NCI-H2029 (cell line): ENCODE measurements around the gene C16orf82.
"Not testable (repeated sequence)": the region's sequence is repeated elsewhere in the genome, so short reads cannot be mapped to it uniquely, and the experiment has no call there.

Experiments used
- DNase-seq: peaks from one replicate; lab custom pipeline; 2025; lab: John Stamatoyannopoulos, UW

C16orf82 gene

DNA sequence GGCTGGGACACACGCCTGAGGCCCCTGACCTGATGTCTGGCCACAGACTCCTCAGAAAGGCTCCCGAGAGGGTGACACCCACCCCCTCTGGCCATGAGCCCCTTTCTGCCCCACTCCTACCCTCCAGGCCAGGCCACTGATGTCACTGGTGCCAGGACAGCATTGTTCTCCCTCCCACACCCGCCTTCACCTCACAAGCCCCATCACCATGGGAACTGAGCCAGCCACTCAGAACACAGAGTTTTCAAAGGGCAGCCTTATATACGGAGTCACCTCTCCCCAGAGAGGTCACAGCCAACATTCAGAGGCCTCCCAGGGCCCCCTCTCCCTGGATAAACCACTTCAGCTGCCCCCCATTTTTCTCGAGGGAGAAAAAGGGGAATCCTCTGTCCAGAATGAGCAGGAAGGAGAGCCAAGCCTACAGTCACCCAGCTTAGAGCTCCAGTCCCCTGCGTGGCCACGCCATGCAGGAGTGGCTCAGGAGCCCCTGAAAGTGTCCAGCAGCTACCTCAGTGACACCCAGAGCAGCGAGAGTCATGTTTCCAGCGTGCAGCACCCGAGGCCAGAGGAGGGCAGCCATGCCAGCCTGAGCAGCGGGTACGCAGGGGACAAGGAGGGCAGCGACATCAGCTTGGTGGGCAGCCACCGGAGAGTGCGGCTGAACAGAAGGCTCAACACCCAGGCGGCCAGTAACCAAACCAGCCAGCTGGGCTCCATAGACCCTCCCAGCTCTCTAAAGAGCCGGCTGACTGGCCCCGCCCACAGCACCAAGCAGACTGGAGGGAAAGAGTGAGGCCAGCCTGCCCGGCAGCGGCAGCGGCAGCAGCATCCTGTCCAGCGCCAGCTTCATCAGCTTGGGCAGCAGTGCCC, at the start of gene C16orf82:
Gene C16orf82, plus strand, starts transcription at position 260 of the 870 bp plus-strand sequence.
- no peak for DNase-seq

DNA sequence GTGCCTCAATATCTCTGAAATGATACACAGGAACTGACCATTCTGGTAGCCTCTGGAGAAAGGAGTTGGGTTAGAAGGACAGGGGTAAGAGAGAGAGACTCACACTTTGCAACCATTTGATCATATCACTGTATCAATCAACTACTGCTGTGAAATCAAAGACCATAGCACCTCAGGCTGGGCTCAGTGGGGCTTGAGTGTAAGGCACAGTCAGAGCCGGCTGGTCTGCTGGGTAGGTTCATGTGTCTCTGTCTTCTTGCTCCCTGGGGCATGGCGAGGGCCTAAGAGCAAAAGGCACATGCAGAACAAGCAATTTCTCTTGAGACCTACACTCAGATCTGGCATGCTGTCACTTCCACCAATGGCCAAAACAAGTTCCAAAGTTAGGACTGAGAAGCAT, 46.7 kb upstream of the C16orf82 start:
- DNase-seq: no peak

DNA sequence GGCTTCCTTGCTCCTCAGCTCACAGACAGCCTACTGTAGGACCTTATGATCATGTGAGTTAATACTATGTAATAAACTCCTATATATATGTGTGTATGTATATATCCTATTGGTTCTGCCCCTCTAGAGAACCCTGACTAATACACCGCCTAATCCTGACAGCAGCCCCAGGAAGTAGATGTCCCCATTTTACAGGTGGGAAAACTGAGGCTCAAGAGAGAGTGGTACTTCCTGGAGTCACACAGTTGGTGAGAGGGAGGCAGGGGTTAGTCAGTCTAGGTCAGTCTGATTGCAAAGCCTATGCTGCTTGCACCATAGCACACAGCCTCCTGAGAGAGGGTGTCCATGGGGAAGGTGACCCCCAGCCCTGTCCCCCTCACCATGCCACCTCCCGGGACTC, 42.7 kb upstream of the C16orf82 start:
- DNase-seq: no peak

DNA sequence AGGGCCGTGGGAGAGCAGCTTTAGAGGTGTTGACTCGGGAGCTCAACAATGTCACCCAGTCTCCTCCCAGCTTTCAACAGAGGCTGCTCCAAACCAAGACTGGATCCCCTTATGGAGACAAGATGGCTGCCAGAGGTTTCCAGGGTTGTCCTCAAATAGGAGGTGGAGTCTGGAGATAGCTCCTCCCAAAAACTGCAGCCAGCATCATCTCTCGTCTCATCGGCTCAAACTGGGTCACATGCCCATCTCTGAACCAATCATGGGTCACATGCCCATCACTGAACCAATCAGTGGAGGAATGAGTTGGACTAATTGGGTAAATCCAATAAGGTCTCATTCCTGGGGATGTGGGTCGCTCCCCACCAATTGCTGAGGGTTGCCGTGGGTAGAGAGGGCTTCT, 41.1 kb upstream of the C16orf82 start:
- DNase-seq: no peak

DNA sequence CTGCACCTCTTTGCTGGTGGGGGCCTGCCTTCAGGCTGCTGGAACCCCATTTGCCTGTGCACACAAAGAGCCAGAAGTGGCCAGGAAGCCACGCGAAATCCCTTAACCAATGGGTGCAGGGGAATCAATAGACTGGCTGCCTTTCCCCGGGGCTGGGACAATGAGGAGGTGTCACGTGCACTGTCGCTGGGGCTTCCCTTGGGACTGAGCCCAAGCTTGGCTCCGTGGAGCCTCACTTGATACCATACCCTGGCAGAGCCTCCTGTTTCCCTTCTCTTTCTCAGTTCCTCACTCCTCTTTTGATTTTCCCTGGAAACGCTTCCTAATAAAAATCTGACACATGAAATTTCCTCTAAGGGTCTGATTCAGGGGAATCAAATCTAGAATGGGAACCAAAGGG, 38.8 kb upstream of the C16orf82 start:
- no peak for DNase-seq

DNA sequence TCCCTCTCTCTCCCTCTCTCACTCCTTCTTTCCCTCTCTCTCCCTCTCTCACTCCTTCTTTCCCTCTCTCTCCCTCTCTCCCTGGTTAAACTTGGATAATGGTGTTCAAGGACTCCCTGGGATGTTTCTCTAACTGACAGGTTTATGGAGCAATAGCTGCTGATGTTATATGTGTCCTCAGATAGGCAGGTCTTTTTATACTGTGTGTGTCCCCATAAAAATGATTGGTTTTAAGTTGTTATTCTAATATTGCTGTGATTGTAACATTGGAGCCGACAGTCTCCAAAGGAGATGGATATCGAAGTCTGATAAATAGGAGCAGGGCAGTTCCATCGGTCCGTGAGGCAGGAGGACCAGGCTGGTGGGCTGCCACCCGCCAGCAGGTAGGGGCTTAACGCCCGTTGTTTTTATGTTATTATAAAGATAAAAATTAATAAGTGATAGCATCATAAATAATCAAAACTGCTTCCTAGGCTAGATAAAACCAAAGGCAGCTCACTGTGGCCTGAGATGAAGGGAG, 38.1 kb upstream of the C16orf82 start:
- no peak for DNase-seq

DNA sequence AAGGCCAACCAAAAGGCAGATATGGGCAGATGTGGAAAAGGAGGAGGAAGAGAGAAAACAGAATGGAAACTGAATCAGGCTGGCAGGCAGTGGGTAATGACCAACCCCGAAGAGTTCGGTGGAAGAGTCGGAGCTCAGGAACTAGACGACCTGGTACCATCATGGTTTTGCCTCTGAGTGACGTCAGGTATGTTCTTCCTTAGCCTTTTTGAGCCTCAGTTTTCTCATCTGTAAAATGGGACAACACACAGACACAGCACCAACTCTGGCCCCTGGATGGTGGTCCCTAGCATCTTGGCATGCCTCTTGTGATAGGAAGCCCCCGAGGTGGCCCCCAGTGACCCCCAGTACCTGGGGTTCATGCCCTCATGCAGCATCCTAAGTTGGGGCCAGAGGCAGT, 37.2 kb upstream of the C16orf82 start:
- DNase-seq: no peak

DNA sequence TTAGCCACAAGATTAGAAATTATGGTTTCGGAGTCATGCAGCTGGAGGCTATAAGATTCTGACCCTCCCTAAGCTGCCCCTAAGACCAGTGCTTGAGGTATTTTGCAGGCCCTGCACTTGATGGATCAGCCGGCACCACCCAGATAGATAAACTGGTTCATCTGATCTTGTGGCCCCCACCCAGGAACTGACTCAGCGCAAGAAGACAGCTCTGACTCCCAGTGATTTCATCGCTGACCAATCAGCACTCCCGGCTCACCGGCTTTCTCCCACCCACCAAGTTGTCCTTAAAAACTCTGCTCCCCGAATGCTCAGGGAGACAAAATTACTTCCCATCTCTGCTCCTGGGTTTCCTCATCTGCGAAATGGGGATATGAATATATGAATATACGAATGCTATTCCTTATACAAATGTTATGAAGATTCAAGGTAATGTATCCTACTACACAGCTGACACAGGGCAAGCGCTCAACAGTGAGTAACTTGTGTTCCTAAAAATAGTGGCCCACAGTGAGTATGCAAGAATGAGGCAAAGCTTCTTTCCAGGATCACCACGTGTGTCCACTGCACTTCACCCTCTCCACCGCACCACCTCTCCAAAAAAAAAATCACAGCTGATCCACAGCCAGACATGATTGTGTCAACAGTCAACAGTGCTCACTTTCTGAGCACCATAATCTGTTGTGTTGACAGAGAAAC, 33.3 kb upstream of the C16orf82 start:
- no peak for DNase-seq

DNA sequence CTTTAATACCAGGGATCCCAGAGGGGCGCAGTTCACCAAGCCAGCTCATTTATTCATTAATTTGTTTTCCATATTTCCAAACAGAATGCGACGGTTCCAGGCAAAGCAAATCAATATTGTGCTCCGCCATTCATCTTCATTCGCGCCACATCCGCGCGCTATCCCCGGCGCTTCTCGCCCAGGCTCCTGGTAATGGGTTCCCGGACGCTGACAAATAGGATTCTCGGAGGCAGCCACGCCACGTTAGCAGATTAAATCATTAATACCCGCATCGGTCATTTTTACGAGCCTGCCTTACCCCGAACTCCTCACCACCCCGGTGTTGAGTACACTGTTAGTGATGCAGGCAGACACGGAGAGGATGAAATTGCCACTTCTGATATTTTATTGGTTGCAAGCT, 26.0 kb upstream of the C16orf82 start:
- DNase-seq: no peak

DNA sequence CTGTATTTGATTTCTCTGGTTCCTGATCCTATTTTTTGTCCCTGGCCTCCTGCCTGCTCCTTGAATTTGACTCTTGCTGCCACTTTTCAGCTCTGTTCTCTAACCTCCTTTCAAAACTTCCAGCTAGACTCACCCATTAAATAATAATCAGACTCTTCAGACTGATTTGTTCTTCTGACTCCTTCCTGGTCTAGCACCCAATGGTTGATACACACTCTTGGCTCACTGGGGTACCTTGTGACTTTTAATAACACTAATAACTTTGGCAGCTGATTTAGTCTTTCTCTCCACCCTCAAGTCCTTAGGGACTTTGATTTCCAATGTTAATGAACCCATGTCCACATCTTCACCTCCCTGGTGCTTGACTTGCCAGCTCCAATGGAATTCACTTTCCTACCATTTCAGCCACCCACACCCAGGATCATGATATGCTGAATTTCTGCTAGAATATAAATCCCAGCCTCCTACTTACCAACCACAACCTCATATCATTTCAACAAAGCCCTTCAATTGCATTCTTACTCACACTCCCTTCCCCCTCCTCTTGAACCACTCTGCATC, 19.7 kb upstream of the C16orf82 start:
- DNase-seq: no peak

DNA sequence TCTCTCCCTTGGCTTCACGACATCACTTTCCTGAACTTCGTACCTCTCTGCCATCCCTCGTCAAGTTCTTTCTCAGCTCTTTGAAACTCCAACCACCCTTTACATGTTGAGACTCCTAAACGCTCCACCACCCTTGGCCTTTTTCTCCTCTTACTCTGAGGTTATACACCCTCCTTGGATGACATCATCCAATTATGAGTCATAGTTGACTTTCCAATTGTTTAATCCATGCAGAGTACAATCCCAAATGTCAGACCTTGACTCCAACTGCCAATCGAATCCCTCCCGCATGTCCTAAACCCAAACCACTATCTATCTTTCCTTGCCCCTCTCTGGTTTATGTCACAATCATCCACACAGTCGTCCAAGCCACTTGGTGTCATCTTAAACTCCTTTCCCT, 18.4 kb upstream of the C16orf82 start:
- no peak for DNase-seq

DNA sequence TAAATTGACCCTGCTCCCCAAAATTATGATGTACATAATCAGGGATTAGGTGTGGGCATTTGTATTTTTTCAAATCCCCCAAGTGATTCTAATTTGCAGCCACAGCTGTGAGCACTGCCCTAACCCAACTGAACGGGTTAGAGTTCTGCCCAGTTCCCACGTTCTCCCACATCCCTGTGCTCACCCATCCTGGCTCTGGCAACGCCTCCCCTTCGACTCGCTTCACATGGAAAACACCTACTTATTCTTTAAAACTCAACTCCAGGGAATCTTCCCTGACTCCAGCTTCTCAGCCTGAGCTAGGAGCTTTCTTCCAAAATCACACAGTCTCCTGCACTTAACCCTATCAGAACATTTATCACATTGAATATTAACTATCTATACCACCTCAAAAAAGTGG, 17.6 kb upstream of the C16orf82 start:
- no peak for DNase-seq

DNA sequence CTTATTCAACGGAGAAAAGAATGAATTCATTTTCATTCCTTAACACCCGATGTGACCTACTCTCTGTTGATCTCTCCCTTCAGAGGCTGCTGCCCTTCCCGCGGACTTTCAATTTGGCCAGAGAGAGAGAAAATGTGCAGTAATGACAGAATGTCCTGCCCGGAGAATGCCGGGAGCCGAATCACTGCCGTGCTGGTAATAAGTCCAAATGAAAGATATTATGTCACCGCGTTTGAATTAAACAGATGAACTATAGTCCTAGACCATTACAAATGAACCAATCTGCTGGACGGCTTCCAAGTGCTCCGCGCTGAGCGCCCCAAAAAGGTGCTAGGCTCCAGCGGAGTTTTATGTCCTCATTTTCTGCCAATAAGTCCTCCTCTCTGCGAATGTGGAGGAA, 14.7 kb upstream of the C16orf82 start:
- no peak for DNase-seq

DNA sequence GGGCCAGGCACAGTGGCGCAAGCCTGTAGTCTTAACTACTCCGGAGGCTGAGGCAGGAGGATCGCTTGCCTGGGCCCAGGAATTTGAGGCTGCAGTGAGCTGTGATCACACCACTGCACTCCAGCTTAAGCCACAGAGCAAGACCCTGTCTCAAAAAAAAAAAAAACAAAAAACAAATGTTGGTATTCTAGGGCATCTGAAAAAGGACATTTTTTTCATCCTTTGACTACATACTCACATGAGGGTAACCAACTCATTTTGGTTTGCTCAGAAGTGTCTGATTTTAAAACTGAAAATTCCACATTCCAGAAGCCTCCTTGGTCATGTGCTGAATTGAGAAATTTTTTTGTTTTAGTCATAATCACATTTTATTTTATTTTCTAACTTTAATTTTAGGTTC, 12.7 kb upstream of the C16orf82 start:
- DNase-seq: no peak

DNA sequence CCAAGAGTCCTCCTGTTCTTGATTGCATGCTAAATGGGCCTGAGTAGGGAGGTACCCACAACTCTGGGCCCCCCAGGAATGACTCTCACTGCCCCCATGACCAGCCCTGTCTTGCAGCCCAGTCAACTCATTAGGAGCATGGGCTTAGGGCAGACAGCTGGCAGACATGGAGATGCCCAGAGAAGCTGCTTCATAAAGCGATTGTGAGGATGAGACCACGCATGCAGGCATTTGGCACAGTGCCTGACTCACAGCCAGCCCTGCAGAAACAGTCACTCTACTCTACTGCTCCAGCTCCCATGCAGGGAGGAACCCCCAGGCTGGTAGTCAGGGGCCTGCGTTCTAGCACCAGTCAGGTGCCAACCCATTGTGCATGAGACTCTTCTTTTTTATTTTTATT, 8.4 kb upstream of the C16orf82 start:
- no peak for DNase-seq

DNA sequence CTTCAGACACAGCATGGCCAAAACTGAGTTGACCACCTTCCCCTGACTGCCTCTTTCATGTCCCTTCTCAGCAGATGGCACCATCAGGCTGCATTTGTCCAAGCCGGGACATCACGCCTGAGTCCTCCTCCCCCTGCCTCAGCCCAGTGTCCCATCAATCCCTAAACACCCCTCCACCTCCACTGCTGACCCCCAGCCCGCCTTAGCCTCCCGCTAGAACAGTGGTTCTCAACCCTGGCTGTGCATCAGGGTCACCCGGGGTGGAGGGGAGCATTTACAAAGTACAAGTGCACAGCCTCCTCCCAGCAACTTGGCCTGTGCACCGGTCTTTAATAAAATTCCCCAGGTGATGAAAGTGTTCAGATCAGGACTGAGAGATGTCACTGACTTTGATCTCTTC, 4.0 kb downstream of the C16orf82 start:
- DNase-seq: no peak

DNA sequence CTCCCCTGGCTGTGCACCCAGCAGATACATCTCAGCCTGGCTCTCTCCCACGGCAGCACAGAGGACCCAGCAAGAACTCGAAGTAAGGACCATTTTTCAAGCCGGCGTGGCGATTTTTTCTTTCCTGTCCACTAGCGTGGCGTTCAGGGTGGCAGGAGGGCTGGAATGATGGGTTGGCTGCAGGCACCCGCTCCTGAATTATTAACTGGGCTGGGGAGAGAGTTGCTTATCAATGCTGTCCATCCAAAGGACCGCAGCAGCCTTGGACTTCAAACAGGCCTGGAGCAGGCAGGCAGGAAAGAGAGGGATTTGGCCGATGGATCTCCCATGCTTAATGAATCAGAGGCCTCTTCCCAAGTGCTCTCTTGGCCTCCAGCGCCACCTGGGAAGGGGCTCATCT, 7.0 kb downstream of the C16orf82 start:
- no peak for DNase-seq

DNA sequence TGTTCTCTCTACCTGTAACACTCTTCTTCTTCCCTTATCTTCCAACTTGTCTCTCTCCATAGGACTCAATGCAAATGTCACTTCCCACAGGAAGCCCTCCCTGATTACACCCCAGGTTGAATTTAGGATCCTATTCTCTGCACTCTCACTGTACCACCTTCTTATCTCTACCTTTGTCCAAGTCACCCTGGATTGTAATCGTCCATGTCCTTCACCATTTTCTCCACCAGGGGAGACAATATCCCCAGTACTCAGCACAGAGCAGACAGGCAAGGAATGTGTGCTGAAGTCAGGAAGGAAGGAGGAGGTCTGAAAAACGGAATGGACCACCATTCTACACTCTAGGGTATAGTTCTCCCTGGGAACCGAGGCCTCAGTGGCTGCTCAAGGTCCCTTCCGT, 14.2 kb downstream of the C16orf82 start:
- DNase-seq: no peak

DNA sequence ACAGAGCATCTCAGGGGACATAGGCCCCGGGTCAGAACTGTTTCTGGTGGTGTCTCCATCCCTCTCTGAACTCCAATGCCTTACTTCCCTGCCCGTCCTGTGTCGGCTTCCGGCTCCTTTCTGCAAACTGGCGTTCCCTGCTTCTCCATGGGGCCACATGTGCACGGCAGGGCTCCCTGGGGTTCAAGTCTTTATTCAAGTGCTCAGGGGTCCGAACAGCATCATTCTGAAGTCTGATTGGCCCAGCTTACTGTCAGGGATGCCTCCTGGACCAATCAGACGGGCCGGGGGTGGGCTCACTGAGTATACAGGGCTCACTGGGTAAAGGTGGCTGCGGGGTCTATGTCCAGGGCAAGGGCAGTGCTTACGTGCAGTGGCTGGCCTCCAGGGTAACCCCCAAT, 17.1 kb downstream of the C16orf82 start:
- DNase-seq: no peak

DNA sequence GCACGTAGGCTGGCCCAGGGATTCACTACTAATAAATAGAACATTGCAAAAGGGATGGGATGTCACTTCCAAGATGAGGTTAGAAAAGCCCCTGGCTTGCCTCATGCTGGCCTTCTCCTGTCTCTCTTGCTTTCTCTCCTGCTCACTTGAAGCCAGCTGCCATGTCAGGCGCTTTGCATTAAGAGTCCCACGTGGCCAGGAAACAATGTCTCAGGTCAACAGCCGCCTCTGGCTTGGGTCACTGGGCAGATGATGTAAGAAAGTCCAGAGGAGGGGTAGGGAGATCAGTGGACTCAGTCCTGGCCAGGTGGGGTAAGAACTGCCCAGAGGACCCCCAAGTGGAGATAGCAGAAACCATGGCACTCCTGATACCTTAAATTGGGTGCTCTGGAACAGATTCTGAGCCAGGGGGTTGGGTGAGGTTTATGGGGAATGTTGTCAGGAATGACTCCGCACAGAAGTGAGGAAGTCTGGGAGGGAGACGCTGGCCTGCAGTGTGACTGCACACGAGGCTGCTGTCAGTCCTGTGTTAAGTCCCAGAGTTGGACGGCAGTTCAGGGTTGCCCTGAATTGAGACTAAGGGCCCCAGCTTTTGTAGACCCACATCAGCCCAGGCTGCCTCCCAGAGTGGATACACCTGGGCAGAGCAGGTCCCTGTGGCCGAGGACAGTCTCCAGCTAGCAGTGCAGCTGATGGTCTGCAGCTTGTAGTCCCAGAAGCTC, 17.7 kb downstream of the C16orf82 start:
- DNase-seq: no peak

DNA sequence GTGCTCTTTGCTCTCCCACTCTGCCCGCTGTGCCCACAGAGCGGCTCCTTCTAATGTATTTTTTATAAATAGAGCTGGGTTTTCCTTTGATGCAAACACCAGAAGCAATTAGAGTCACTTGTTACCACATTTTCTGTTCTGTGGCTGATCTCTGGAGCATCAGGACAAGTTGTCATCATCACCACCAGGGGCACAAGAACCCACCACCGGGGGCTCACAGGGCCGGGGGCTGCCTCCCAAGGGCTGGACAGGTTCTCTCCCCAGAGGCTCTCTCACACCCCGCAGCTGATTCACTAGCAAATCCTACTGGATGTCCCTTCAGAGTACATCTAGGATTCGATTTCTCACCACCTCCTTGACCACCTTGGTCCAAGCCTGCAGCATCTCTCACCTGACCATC, 18.5 kb downstream of the C16orf82 start:
- no peak for DNase-seq

DNA sequence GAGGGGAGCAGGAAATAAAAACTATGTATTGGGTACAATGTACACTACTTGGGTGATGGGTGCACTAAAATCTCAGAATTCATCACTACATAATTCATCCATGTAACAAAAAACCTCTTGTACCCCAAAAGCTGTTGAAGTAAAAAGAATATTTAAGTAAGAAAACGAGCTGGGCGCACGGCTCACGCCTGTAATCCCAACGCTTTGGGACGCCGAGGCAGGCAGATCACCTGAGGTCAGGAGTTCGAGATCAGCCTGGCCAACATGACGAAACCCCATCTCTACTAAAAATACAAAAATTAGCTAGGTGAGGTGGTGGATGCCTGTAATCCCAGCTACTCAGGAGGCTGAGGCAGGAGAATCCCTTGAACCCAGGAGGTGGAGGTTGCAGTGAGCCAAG, 19.3 kb downstream of the C16orf82 start:
- DNase-seq: not testable (repeated sequence)
